Astrocyte of the cerebellum (primary cell): ENCODE results near the gene B4GALNT3.

Source experiments
- DNase-seq: peaks from one replicate; pipeline ENCODE4 v3.0.0-alpha.2; 2011; ENCODE audit warnings: low read depth
- H3K4me3 ChIP-seq: 2 replicates; pipeline ENCODE4 v1.5.1; 2011; ENCODE audit warnings: mild to moderate bottlenecking, low read depth, low read length, moderate library complexity
- CTCF ChIP-seq: IDR thresholded peaks from 2 replicates; pipeline ENCODE4 v1.5.1; 2012; ENCODE audit warnings: low read length, low read depth, moderate library complexity, mild to moderate bottlenecking; ENCODE audit errors: missing control alignments
- in situ Hi-C: cut with HindIII; loops from 2 replicates; pipeline ENCODE4 v1.10.0; 2017; ENCODE audit warnings: low sequenced_read_pairs

B4GALNT3 gene

GRCh38 chr12:495466-495865 is 35.7 kb downstream of the B4GALNT3 start:
- no peak for DNase-seq
- no peak overlapping the region for H3K4me3 ChIP-seq
- in situ Hi-C loops: no loop called here
- TF ChIP-seq CTCF: no peak

- TF ChIP-seq CTCF: no peak
- H3K4me3 ChIP-seq: no peak overlapping the region
- in situ Hi-C loops: no loop called here
- no peak for DNase-seq
These were observed 37.0 kb downstream of the B4GALNT3 start for GRCh38 chr12:496736-497135.

GRCh38 chr12:497501-498160 is 37.9 kb downstream of the B4GALNT3 start:
- TF ChIP-seq CTCF: no peak
- in situ Hi-C loops: no loop called here
- no peak for DNase-seq
- H3K4me3 ChIP-seq: no peak overlapping the region

GRCh38 chr12:499837-500458 is 40.2 kb downstream of the B4GALNT3 start:
- in situ Hi-C loops: no loop called here
- H3K4me3 ChIP-seq: no peak overlapping the region
- TF ChIP-seq CTCF: no peak
- DNase-seq: no peak

GRCh38 chr12:501722-502447 is 42.1 kb downstream of the B4GALNT3 start:
- no peak for TF ChIP-seq CTCF
- in situ Hi-C loops: no loop called here
- DNase-seq: no peak
- H3K4me3 ChIP-seq: no peak overlapping the region

GRCh38 chr12:503111-503761 is 43.5 kb downstream of the B4GALNT3 start:
- in situ Hi-C loops: no loop called here
- no peak for DNase-seq
- no peak for TF ChIP-seq CTCF
- H3K4me3 ChIP-seq: no peak overlapping the region
